DOHH2 (cell line): ENCODE results near the gene WWTR1.

Experiments
- H3F3A ChIP-seq: fragments of 200-600 bp; sonication (generic), shearing (Covaris generic); 2 replicates; pipeline ENCODE4 v1.6.0; 2016; ENCODE audit warnings: antibody characterized with exemption, mild to moderate bottlenecking; ENCODE audit not compliant: control insufficient read depth, insufficient read depth
- H3K27ac ChIP-seq: fragments of 200-600 bp; sonication (generic); 2 replicates; pipeline ENCODE4 v1.5.1; 2014; ENCODE audit warnings: low read depth, mild to moderate bottlenecking, low read length, moderate library complexity
- H3K27me3 ChIP-seq: fragments of 200-600 bp; sonication (generic); 2 replicates; pipeline ENCODE4 v1.6.1; 2014; ENCODE audit warnings: mild to moderate bottlenecking, low read length, mixed read lengths; ENCODE audit not compliant: control insufficient read depth
- H3K36me3 ChIP-seq: fragments of 200-600 bp; sonication (generic); 2 replicates; pipeline ENCODE4 v1.6.1; 2014; ENCODE audit warnings: mild to moderate bottlenecking, low read length, moderate library complexity, mixed read lengths; ENCODE audit not compliant: control insufficient read depth
- H3K4me1 ChIP-seq: fragments of 200-600 bp; sonication (generic); 2 replicates; pipeline ENCODE4 v1.6.1; 2014; ENCODE audit warnings: mild to moderate bottlenecking, low read length, mixed read lengths; ENCODE audit not compliant: control insufficient read depth
- H3K4me2 ChIP-seq: fragments of 200-600 bp; sonication (generic); 2 replicates; pipeline ENCODE4 v1.6.0; 2014; ENCODE audit warnings: mild to moderate bottlenecking, low read length, moderate library complexity
- H3K4me3 ChIP-seq: fragments of 200-600 bp; sonication (generic); 2 replicates; pipeline ENCODE4 v1.5.1; 2014; ENCODE audit warnings: mild to moderate bottlenecking, low read length, mixed read lengths
- H3K79me2 ChIP-seq: fragments of 200-600 bp; sonication (generic); 2 replicates; pipeline ENCODE4 v1.6.1; 2014; ENCODE audit warnings: mild to moderate bottlenecking, low read length, mixed read lengths; ENCODE audit not compliant: control insufficient read depth
- H3K9me2 ChIP-seq: fragments of 200-600 bp; sonication (generic); replicated peaks from 2 replicates; pipeline ENCODE4 v1.6.1; 2014; ENCODE audit warnings: mild to moderate bottlenecking, low read length, mixed read lengths; ENCODE audit not compliant: control insufficient read depth
- H3K9me3 ChIP-seq: fragments of 200-600 bp; sonication (generic); 2 replicates; pipeline ENCODE4 v1.6.1; 2014; ENCODE audit warnings: antibody characterized with exemption, low read length, mixed read lengths; ENCODE audit not compliant: control insufficient read depth, insufficient read depth
- H4K20me1 ChIP-seq: fragments of 200-600 bp; sonication (generic); 2 replicates; pipeline ENCODE4 v1.6.0; 2014; ENCODE audit warnings: low read depth, mild to moderate bottlenecking, antibody characterized with exemption, low read length, moderate library complexity; ENCODE audit not compliant: control insufficient read depth, insufficient read depth
- CTCF ChIP-seq: fragments of 200-600 bp; sonication (generic); IDR thresholded peaks from one replicate; pipeline ENCODE4 v1.5.1; 2014; ENCODE audit warnings: antibody characterized with exemption, mild to moderate bottlenecking, low read depth, low read length; ENCODE audit not compliant: poor library complexity, severe bottlenecking
- EZH2phosphoT487 ChIP-seq: fragments of 200-600 bp; sonication (generic); IDR thresholded peaks from 2 replicates; pipeline ENCODE4 v1.6.1; 2017; ENCODE audit warnings: borderline replicate concordance, mild to moderate bottlenecking, antibody characterized with exemption, low read length, moderate library complexity, mixed read lengths

Gene WWTR1

GRCh38 chr3:149640976-149641728, 16.7 kb downstream of the WWTR1 start:
- H3K4me3 ChIP-seq: no peak overlapping the region
- no peaks in the 10 kb centered on the region for H3F3A ChIP-seq
- no peaks in the 10 kb centered on the region for H3K9me2 ChIP-seq
- H3K9me3 ChIP-seq: no peaks in the 10 kb centered on the region
- H3K36me3 ChIP-seq: no peaks in the 10 kb centered on the region
- no peaks in the 10 kb centered on the region for H3K4me1 ChIP-seq
- H3K4me2 ChIP-seq: no peak overlapping the region
- H3K27ac ChIP-seq: no peak overlapping the region
- no peaks in the 10 kb centered on the region for H3K27me3 ChIP-seq
- TF ChIP-seq CTCF (no peak), EZH2phosphoT487 (no peak)
- no peaks in the 10 kb centered on the region for H4K20me1 ChIP-seq
- no peaks in the 10 kb centered on the region for H3K79me2 ChIP-seq

- peaks cover 3% of the 10 kb centered on the region; the same call in 1 of the 2 replicates for H3K27me3 ChIP-seq
- H3K27ac ChIP-seq: no peak overlapping the region
- no peaks in the 10 kb centered on the region for H3K4me1 ChIP-seq
- H3K4me3 ChIP-seq: no peak overlapping the region
- H3K36me3 ChIP-seq: no peaks in the 10 kb centered on the region
- no peak overlapping the region for H3K4me2 ChIP-seq
- H4K20me1 ChIP-seq: no peaks in the 10 kb centered on the region
- TF ChIP-seq EZH2phosphoT487 (no peak), CTCF (no peak)
- H3K9me3 ChIP-seq: no peaks in the 10 kb centered on the region
- H3F3A ChIP-seq: no peaks in the 10 kb centered on the region
- H3K9me2 ChIP-seq: no peaks in the 10 kb centered on the region
- H3K79me2 ChIP-seq: no peaks in the 10 kb centered on the region
Observed at GRCh38 chr3:149639093-149639486, 18.7 kb downstream of the WWTR1 start.

GRCh38 chr3:149638228-149639092, 19.4 kb downstream of the WWTR1 start:
- H3K4me1 ChIP-seq: no peaks in the 10 kb centered on the region
- H3K9me2 ChIP-seq: no peaks in the 10 kb centered on the region
- H3K9me3 ChIP-seq: no peaks in the 10 kb centered on the region
- no peak overlapping the region for H3K4me3 ChIP-seq
- no peaks in the 10 kb centered on the region for H4K20me1 ChIP-seq
- no peak overlapping the region for H3K4me2 ChIP-seq
- no peaks in the 10 kb centered on the region for H3F3A ChIP-seq
- TF ChIP-seq CTCF: no peak
- TF ChIP-seq EZH2phosphoT487: no peak
- no peak overlapping the region for H3K27ac ChIP-seq
- H3K79me2 ChIP-seq: no peaks in the 10 kb centered on the region
- H3K36me3 ChIP-seq: no peaks in the 10 kb centered on the region
- peaks cover 3% of the 10 kb centered on the region; the same call in 1 of the 2 replicates for H3K27me3 ChIP-seq
